LNCAP (cell line): ENCODE results near the gene NFIA.

Experiments
- CTCF ChIP-seq: fragments of 450-650 bp; IDR thresholded peaks from 2 replicates; pipeline ENCODE4 v1.5.1; 2017; ENCODE audit warnings: mild to moderate bottlenecking

Gene NFIA

DNA sequence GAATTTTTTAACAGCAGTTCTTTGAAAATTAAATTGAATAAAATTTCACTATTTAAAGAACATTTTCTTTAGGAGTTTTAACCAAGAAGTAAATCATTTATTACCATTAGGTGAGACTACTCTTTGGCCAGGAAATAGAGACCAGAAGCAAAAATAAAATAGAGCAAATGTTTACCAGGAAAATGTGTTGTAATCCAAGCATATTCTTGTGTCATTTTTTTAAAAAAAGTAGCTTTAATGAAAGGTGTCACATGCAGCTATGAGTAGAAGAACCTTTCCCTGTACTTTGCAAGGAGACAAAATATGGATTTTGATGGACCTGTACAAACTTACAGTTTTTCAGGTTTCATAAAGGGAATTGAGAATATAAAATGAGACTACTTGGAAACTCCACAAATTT lies 140.8 kb downstream of the NFIA start:
- no peak for TF ChIP-seq CTCF

GRCh38 chr1:61224609-61225008 lies 142.2 kb downstream of the NFIA start:
- no peak for TF ChIP-seq CTCF

DNA sequence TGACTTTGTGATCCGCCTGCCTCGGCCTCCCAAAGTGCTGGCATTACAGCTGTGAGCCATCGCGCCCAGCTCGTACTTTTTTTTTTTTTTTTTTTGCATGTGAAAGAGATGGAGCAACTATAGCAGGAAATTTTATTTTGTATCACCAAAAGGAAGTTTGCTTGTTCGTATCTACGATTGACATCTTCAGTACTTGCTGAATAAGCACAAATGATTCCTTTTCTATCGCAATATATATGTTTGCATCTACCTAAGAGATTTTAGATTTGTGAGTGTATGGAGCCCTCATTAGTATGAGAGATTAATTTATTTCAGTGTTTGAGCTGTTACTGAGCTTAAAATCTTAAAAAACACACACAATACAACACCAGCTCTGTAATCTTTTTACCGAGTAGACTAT lies 143.1 kb downstream of the NFIA start:
- TF ChIP-seq CTCF: no peak

- no peak for TF ChIP-seq CTCF
These were observed 144.6 kb downstream of the NFIA start for GRCh38 chr1:61226791-61227567.

DNA sequence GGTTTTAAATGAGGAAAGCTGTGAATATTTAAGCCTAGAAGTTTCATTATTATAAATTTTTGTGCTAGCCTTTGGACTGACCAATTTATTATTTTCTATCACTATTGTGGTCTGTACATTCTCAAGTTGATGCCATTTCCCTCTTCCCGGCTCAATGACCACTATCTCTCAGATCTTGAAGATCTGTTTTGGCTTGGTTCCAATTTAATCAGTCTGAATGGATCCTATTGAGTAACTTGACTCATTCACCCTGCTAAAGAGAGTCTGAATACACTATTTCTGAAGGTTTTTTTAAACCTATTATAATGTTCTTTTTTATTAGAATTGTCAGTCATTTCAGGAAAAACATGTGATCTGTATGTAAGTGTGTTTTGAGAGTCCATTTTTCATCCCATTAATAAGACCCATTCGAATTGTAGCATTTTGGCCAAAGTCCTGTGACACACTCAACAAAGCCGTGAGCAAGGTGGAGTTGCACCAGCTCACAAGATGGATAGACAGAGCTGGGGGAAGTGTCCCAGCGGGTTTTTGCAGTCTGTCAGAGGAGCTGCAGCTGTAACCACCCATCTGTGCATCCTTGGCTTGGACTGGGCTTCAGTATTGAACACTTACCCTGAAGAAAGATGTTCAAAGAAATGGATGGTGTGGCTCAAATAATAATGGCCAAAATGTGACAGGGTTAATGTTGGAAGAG lies 145.6 kb downstream of the NFIA start:
- TF ChIP-seq CTCF: no peak

GRCh38 chr1:61230523-61230922 lies 148.2 kb downstream of the NFIA start:
- no peak for TF ChIP-seq CTCF

- TF ChIP-seq CTCF: no peak
These were observed 149.4 kb downstream of the NFIA start for GRCh38 chr1:61231795-61232194.
